SK-N-SH (cell line): ENCODE data around the gene HDGFL1. TPM values are rescaled to one million over a fixed set of nuclear protein-coding genes. Genes with fewer than 3 reads are reported as not detected.

Experiments
- CTCF ChIA-PET: fragments of 300-600, 350-600 bp; formaldehyde crosslinking; extraction: SDS; loops from one replicate; lab custom pipeline; 2021; lab: Yijun Ruan, JAX
- POLR2A ChIA-PET: fragments of 350-600 bp; sonication (Branson Sonifier 250); formaldehyde crosslinking; extraction: SDS; loops from one replicate; lab custom pipeline; 2020; ENCODE audit warnings: antibody characterized with exemption, inconsistent platforms; lab: Yijun Ruan, JAX
- DNase-seq: peaks from one replicate; pipeline ENCODE4 v3.0.0; 2012
- H2AFZ ChIP-seq: fragments of 200-600 bp; sonication (generic); 2 replicates; pipeline ENCODE4 v1.8.1; 2016; ENCODE audit warnings: antibody characterized with exemption, mild to moderate bottlenecking, low read depth
- H3F3A ChIP-seq: fragments of 200-600 bp; sonication (generic); replicated peaks from 2 replicates; pipeline ENCODE3; 2016; ENCODE audit warnings: antibody characterized with exemption, mild to moderate bottlenecking; ENCODE audit not compliant: insufficient read depth
- H3K27ac ChIP-seq, 2 experiments: fragments of 200-500 bp in 1 of 2; fragments of 200-600 bp in 1 of 2; sonication (Bioruptor generic) in 1 of 2; sonication (generic), shearing (Covaris generic) in 1 of 2; 2 replicates each; pipeline versions ENCODE4 v1.5.1 to v1.6.1; 2014 to 2016; ENCODE audit warnings: low read depth in 2 of 2, inconsistent platforms in 1 of 2, low read length in 1 of 2, mild to moderate bottlenecking in 1 of 2, mixed read lengths in 1 of 2
- H3K27me3 ChIP-seq: fragments of 200-600 bp; sonication (generic), shearing (Covaris generic); 2 replicates; pipeline ENCODE4 v1.6.1; 2016; ENCODE audit warnings: mixed run types; ENCODE audit not compliant: insufficient read depth
- H3K36me3 ChIP-seq, 2 experiments: fragments of 200-500 bp in 1 of 2; fragments of 200-600 bp in 1 of 2; sonication (Bioruptor generic) in 1 of 2; sonication (generic) in 1 of 2; replicated peaks in 1 of 2; 2 replicates each; pipeline versions ENCODE3 to v1.5.1; 2014 to 2016; ENCODE audit warnings: low read length in 1 of 2, mild to moderate bottlenecking in 1 of 2; ENCODE audit not compliant: insufficient read depth in 2 of 2, control insufficient read depth in 1 of 2
- H3K4me1 ChIP-seq, 2 experiments: fragments of 200-500 bp in 1 of 2; fragments of 200-600 bp in 1 of 2; sonication (Bioruptor generic) in 1 of 2; sonication (generic), shearing (Covaris generic) in 1 of 2; 2 replicates each; pipeline versions ENCODE4 v1.5.1 to v1.6.1; 2014 to 2016; ENCODE audit warnings: low read depth in 1 of 2, low read length in 1 of 2, mixed run types in 1 of 2; ENCODE audit not compliant: insufficient read depth in 2 of 2, control insufficient read depth in 1 of 2
- H3K4me2 ChIP-seq: fragments of 200-600 bp; sonication (generic), shearing (Covaris generic); 2 replicates; pipeline ENCODE4 v1.6.1; 2017; ENCODE audit warnings: mixed run types
- H3K4me3 ChIP-seq, 2 experiments: fragments of 200-500 bp in 1 of 2; fragments of 200-600 bp in 1 of 2; sonication (Bioruptor generic) in 1 of 2; sonication (generic), shearing (Covaris generic) in 1 of 2; 2 replicates each; pipeline versions ENCODE4 v1.5.1 to v1.8.1; 2014 to 2016; ENCODE audit warnings: low read depth in 2 of 2, inconsistent platforms in 1 of 2, low read length in 1 of 2, mild to moderate bottlenecking in 1 of 2, mixed read lengths in 1 of 2, moderate library complexity in 1 of 2
- H3K79me2 ChIP-seq: fragments of 200-600 bp; sonication (generic); 2 replicates; pipeline ENCODE4 v1.8.1; 2017; ENCODE audit warnings: mild to moderate bottlenecking; ENCODE audit not compliant: insufficient read depth
- H3K9ac ChIP-seq: fragments of 200-600 bp; sonication (generic); 2 replicates; pipeline ENCODE4 v1.6.1; 2017; ENCODE audit warnings: mixed run types
- H3K9me2 ChIP-seq: fragments of 200-600 bp; sonication (generic); 2 replicates; pipeline ENCODE4 v1.6.1; 2017; ENCODE audit warnings: mixed run types
- H3K9me3 ChIP-seq: fragments of 200-600 bp; sonication (generic); 2 replicates; pipeline ENCODE4 v1.6.1; 2017; ENCODE audit warnings: mixed run types, mild to moderate bottlenecking, moderate library complexity
- H4K20me1 ChIP-seq: fragments of 200-600 bp; sonication (generic); 2 replicates; pipeline ENCODE4 v1.6.1; 2017; ENCODE audit warnings: mild to moderate bottlenecking, mixed run types; ENCODE audit not compliant: insufficient read depth
- ELF1 ChIP-seq: IDR thresholded peaks from 2 replicates; pipeline ENCODE4 v1.4.0; 2012
- EP300 ChIP-seq, 2 experiments: IDR thresholded peaks; 2 replicates each; pipeline versions ENCODE4 v1.4.0 to v1.6.1; 2012; ENCODE audit warnings: borderline replicate concordance in 1 of 2, low read depth in 1 of 2, low read length in 1 of 2
- FOSL2 ChIP-seq: IDR thresholded peaks from 2 replicates; pipeline ENCODE4 v1.4.0; 2012; ENCODE audit warnings: low read depth, mild to moderate bottlenecking, moderate library complexity, borderline replicate concordance
- JUND ChIP-seq: IDR thresholded peaks from 2 replicates; pipeline ENCODE4 v1.4.0; 2012
- MEF2A ChIP-seq: IDR thresholded peaks from 2 replicates; pipeline ENCODE4 v1.4.0; 2012; ENCODE audit warnings: low read depth, borderline replicate concordance
- REST ChIP-seq: IDR thresholded peaks from 2 replicates; pipeline ENCODE4 v1.6.1; 2012; ENCODE audit warnings: mild to moderate bottlenecking, low read depth, low read length, moderate library complexity
- TAF1 ChIP-seq: IDR thresholded peaks from 2 replicates; pipeline ENCODE4 v1.6.1; 2012; ENCODE audit warnings: low read depth, mild to moderate bottlenecking, low read length, moderate library complexity, borderline replicate concordance
- USF1 ChIP-seq: IDR thresholded peaks from 2 replicates; pipeline ENCODE4 v1.4.0; 2012; ENCODE audit warnings: low read depth, borderline replicate concordance
- WGBS: methylation state at CpG from one replicate; pipeline ENCODE4 v1.1.6; 2017; ENCODE audit warnings: low lambda C conversion rate; 5-methylcytosine and 5-hydroxymethylcytosine counted together
- polyA plus RNA-seq, 3 experiments: library from polyadenylated mRNA; depleted of rRNA; stranded (reverse); fragments of >200 nt; gene quantifications; 2 replicates each; pipeline ENCODE4 v1.2.3, GENCODE V29; 2012

HDGFL1 gene
- polyA plus RNA-seq, 1 of the 3 experiments (the other 2 are of a cell fraction), result not detected

- no peak overlapping the region for H3K4me3 ChIP-seq
- H3K27me3 ChIP-seq, result no peaks in the 10 kb centered on the region
- H3K36me3 ChIP-seq, result no peaks in the 10 kb centered on the region
- H3K4me2 ChIP-seq, result no peak overlapping the region
- H3K9ac ChIP-seq, result no peak overlapping the region
- H3K9me3 ChIP-seq, result peaks cover 3% of the 10 kb centered on the region; the same call in 1 of the 2 replicates
- no peak for DNase-seq
- no peaks in the 10 kb centered on the region for H3K79me2 ChIP-seq
- peak; percentile 32; the same call in 1 of the 2 replicates for TF ChIP-seq MEF2A
- no peak for TF ChIP-seq JUND
- no peak for TF ChIP-seq ELF1
- peaks cover 0 to 17% of the 10 kb centered on the region in 2 experiments; a peak in 2 of 4 replicates for H3K4me1 ChIP-seq
- CTCF ChIA-PET, result no interaction called here
- no peaks in the 10 kb centered on the region for H3F3A ChIP-seq
- no peak overlapping the region for H2AFZ ChIP-seq
- WGBS, result 52% methylated on average over 3 of the region's 3 CpGs
- POLR2A ChIA-PET, result interaction anchor here (0.7 kb wide), 1 partner anchor 467 kb away, joined by 3 read pairs; no protein-coding TSS in a partner anchor
- H3K9me2 ChIP-seq, result no peaks in the 10 kb centered on the region
- no peaks in the 10 kb centered on the region for H4K20me1 ChIP-seq
- H3K27ac ChIP-seq, result peak overlapping the region in 1 of 2 experiments; percentile 98; a peak in 3 of 4 replicates
Observed at GRCh38 chr6:22613695-22614094, 44.3 kb downstream of the HDGFL1 start.

- Histone ChIP-seq H3K4me2 (no peak overlapping the region), H3K27ac (no peak overlapping the region; a peak in 1 of 4 replicates), H3K4me3 (no peak overlapping the region), H3K4me1 (peaks cover 0 to 17% of the 10 kb centered on the region in 2 experiments; a peak in 2 of 4 replicates), H3K9me3 (peaks cover 7% of the 10 kb centered on the region; the same call in 1 of the 2 replicates), H4K20me1 (no peaks in the 10 kb centered on the region), H3F3A (no peaks in the 10 kb centered on the region), H3K9me2 (no peaks in the 10 kb centered on the region), H3K9ac (no peak overlapping the region), H3K79me2 (no peaks in the 10 kb centered on the region), H3K36me3 (no peaks in the 10 kb centered on the region), H2AFZ (no peak overlapping the region), H3K27me3 (no peaks in the 10 kb centered on the region)
- DNase-seq, result no peak
- no peak for TF ChIP-seq FOSL2
- TF ChIP-seq TAF1, result no peak
- no peak for TF ChIP-seq USF1
- ChIA-PET CTCF (no interaction called here), POLR2A (interaction anchor here (0.7 kb wide), 1 partner anchor 468 kb away, joined by 3 read pairs; no protein-coding TSS in a partner anchor)
- WGBS, result 87% methylated on average over 3 of the region's 3 CpGs
Observed at GRCh38 chr6:22614547-22614946, 45.2 kb downstream of the HDGFL1 start.

GRCh38 chr6:22621028-22621427, 51.7 kb downstream of the HDGFL1 start:
- Histone ChIP-seq H4K20me1 (no peaks in the 10 kb centered on the region), H3K4me2 (no peak overlapping the region), H3K9ac (no peak overlapping the region), H3K36me3 (no peaks in the 10 kb centered on the region), H3K9me3 (peaks cover 7% of the 10 kb centered on the region; the same call in 1 of the 2 replicates), H3K9me2 (no peaks in the 10 kb centered on the region), H2AFZ (no peak overlapping the region), H3K79me2 (no peaks in the 10 kb centered on the region), H3K27me3 (no peaks in the 10 kb centered on the region), H3F3A (no peaks in the 10 kb centered on the region), H3K4me3 (no peak overlapping the region), H3K27ac (peak overlapping the region in 1 of 2 experiments; percentile 88; a peak in 2 of 4 replicates), H3K4me1 (peaks cover 0 to 5% of the 10 kb centered on the region in 2 experiments; a peak in 2 of 4 replicates)
- CTCF ChIA-PET, result no interaction called here
- POLR2A ChIA-PET, result no interaction called here
- TF ChIP-seq REST (no peak), EP300 (IDR thresholded peaks at IDR 0.05; ENCODE audit: borderline replicate concordance in 1 of 2, low read depth in 1 of 2, low read length in 1 of 2) (peak in 1 of 2 experiments; percentile 53; a peak in 1 of 4 replicates)
- no peak for DNase-seq
- 43% methylated on average over 4 of the region's 4 CpGs for WGBS
